Measurements from ENCODE around the gene FAM171A1.
A peak's percentile ranks its signal among the peaks of the same experiment; 100 is the strongest.

- TF ChIP-seq, protein P1, sequence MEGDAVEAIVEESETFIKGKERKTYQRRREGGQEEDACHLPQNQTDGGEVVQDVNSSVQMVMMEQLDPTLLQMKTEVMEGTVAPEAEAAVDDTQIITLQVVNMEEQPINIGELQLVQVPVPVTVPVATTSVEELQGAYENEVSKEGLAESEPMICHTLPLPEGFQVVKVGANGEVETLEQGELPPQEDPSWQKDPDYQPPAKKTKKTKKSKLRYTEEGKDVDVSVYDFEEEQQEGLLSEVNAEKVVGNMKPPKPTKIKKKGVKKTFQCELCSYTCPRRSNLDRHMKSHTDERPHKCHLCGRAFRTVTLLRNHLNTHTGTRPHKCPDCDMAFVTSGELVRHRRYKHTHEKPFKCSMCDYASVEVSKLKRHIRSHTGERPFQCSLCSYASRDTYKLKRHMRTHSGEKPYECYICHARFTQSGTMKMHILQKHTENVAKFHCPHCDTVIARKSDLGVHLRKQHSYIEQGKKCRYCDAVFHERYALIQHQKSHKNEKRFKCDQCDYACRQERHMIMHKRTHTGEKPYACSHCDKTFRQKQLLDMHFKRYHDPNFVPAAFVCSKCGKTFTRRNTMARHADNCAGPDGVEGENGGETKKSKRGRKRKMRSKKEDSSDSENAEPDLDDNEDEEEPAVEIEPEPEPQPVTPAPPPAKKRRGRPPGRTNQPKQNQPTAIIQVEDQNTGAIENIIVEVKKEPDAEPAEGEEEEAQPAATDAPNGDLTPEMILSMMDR (IDR thresholded peaks at IDR 0.05) = peak; percentile 75; the same call in 1 of the 2 replicates
- no peak for TF ChIP-seq REST (IDR thresholded peaks at IDR 0.05; ENCODE audit: insufficient read depth in 1 of 2, low read depth in 2 of 2, low read length in 1 of 2)
These were observed 48.3 kb upstream of the FAM171A1 start for GRCh38 chr10:15419279-15419874.
